KMS-11 (cell line): ENCODE measurements around the gene RAF1.
"Not testable (repeated sequence)": the region's sequence is repeated elsewhere in the genome, so short reads cannot be mapped to it uniquely, and the experiment has no call there.

Source experiments
- H2AFZ ChIP-seq: fragments of 200-600 bp; sonication (generic); 2 replicates; pipeline ENCODE4 v1.6.1; 2016; ENCODE audit warnings: antibody characterized with exemption, mixed run types, low read depth
- H3K27ac ChIP-seq: fragments of 200-600 bp; sonication (generic); 2 replicates; pipeline ENCODE4 v1.6.1; 2016; ENCODE audit warnings: mild to moderate bottlenecking, mixed run types
- H3K27me3 ChIP-seq: fragments of 200-600 bp; sonication (generic); 2 replicates; pipeline ENCODE4 v1.6.1; 2017; ENCODE audit warnings: mild to moderate bottlenecking, low read depth, mixed run types, moderate library complexity; ENCODE audit not compliant: insufficient read depth
- H3K36me3 ChIP-seq: fragments of 200-600 bp; sonication (generic); 2 replicates; pipeline ENCODE4 v1.6.1; 2017; ENCODE audit warnings: mild to moderate bottlenecking, mixed run types; ENCODE audit not compliant: insufficient read depth
- H3K4me1 ChIP-seq: fragments of 200-600 bp; sonication (generic); 2 replicates; pipeline ENCODE4 v1.6.1; 2016; ENCODE audit warnings: mild to moderate bottlenecking, low read depth, mixed run types; ENCODE audit not compliant: poor library complexity, severe bottlenecking
- H3K4me2 ChIP-seq: fragments of 200-600 bp; sonication (generic); 2 replicates; pipeline ENCODE4 v1.7.0; 2016; ENCODE audit warnings: mild to moderate bottlenecking, mixed run types
- H3K4me3 ChIP-seq: fragments of 200-600 bp; sonication (generic); IDR thresholded peaks from 2 replicates; pipeline ENCODE4 v1.6.1; 2017; ENCODE audit warnings: low read depth, low read length, mixed read lengths; ENCODE audit not compliant: insufficient read depth
- H3K79me2 ChIP-seq: fragments of 200-600 bp; sonication (generic); 2 replicates; pipeline ENCODE4 v1.6.1; 2016; ENCODE audit warnings: low read depth, mixed run types; ENCODE audit not compliant: insufficient read depth
- H3K9ac ChIP-seq: fragments of 200-600 bp; sonication (generic); 2 replicates; pipeline ENCODE4 v1.6.1; 2016; ENCODE audit warnings: mild to moderate bottlenecking, mixed run types
- H4K20me1 ChIP-seq: fragments of 200-600 bp; sonication (generic); 2 replicates; pipeline ENCODE4 v1.6.1; 2016; ENCODE audit warnings: mild to moderate bottlenecking, mixed run types; ENCODE audit not compliant: insufficient read depth
- CTCF ChIP-seq: fragments of 200-600 bp; sonication (generic); conservative IDR thresholded peaks from 2 replicates; pipeline ENCODE4 v1.6.1; 2017; ENCODE audit warnings: low read depth, mild to moderate bottlenecking, antibody characterized with exemption, low read length, moderate library complexity, mixed read lengths

RAF1 gene

GRCh38 chr3:12633108-12633507, 30.8 kb downstream of the RAF1 start:
- H3K4me2 ChIP-seq = no peak overlapping the region
- H4K20me1 ChIP-seq = 0 out of 2 replicates have a peak, but pooled peaks cover 4% of the 10 kb centered on the region
- no peak overlapping the region for H3K4me3 ChIP-seq
- H2AFZ ChIP-seq = no peak overlapping the region
- no peaks in the 10 kb centered on the region for H3K36me3 ChIP-seq
- H3K27ac ChIP-seq = no peak overlapping the region
- peaks cover 90% of the 10 kb centered on the region for H3K79me2 ChIP-seq
- no peak for TF ChIP-seq CTCF
- no peak overlapping the region for H3K9ac ChIP-seq
- no peaks in the 10 kb centered on the region for H3K27me3 ChIP-seq
- peaks cover 24% of the 10 kb centered on the region for H3K4me1 ChIP-seq

GRCh38 chr3:12632523-12632922, 31.4 kb downstream of the RAF1 start:
- Histone ChIP-seq H3K36me3 (no peaks in the 10 kb centered on the region), H4K20me1 (no peaks in the 10 kb centered on the region), H3K9ac (no peak overlapping the region), H3K4me3 (no peak overlapping the region), H3K4me2 (no peak overlapping the region), H3K4me1 (peaks cover 27% of the 10 kb centered on the region), H3K27ac (no peak overlapping the region), H2AFZ (no peak overlapping the region), H3K79me2 (peaks cover 90% of the 10 kb centered on the region), H3K27me3 (no peaks in the 10 kb centered on the region)
- no peak for TF ChIP-seq CTCF

- Histone ChIP-seq H3K4me1 (peaks cover 43% of the 10 kb centered on the region), H3K79me2 (peaks cover 89% of the 10 kb centered on the region)
- H3K27ac ChIP-seq, H3K27me3 ChIP-seq, H3K4me3 ChIP-seq, H3K4me2 ChIP-seq, H3K9ac ChIP-seq, H2AFZ ChIP-seq, H4K20me1 ChIP-seq, H3K36me3 ChIP-seq: not testable (repeated sequence)
Measured at GRCh38 chr3:12630843-12631242, 33.1 kb downstream of the RAF1 start.

GRCh38 chr3:12630292-12630691, 33.6 kb downstream of the RAF1 start:
- no peak overlapping the region for H3K27ac ChIP-seq
- H3K4me2 ChIP-seq = no peak overlapping the region
- peaks cover 89% of the 10 kb centered on the region for H3K79me2 ChIP-seq
- H2AFZ ChIP-seq = no peak overlapping the region
- H3K36me3 ChIP-seq = no peaks in the 10 kb centered on the region
- no peak for TF ChIP-seq CTCF
- no peak overlapping the region for H3K4me3 ChIP-seq
- no peak overlapping the region for H3K9ac ChIP-seq
- no peaks in the 10 kb centered on the region for H4K20me1 ChIP-seq
- no peaks in the 10 kb centered on the region for H3K27me3 ChIP-seq
- H3K4me1 ChIP-seq = peaks cover 48% of the 10 kb centered on the region

GRCh38 chr3:12629560-12629959, 34.4 kb downstream of the RAF1 start:
- Histone ChIP-seq H3K4me2 (no peak overlapping the region), H3K27me3 (no peaks in the 10 kb centered on the region), H3K27ac (no peak overlapping the region)

More at GRCh38 chr3:12629560-12629959, 34.4 kb downstream of the RAF1 start:
- H3K9ac ChIP-seq = no peak overlapping the region
- no peaks in the 10 kb centered on the region for H4K20me1 ChIP-seq
- H2AFZ ChIP-seq = no peak overlapping the region
- H3K36me3 ChIP-seq = no peaks in the 10 kb centered on the region
- peaks cover 88% of the 10 kb centered on the region for H3K79me2 ChIP-seq
- no peak for TF ChIP-seq CTCF
- peaks cover 56% of the 10 kb centered on the region for H3K4me1 ChIP-seq
- no peak overlapping the region for H3K4me3 ChIP-seq
